Measurements from ENCODE around the gene OAT.
A peak's percentile ranks its signal among the peaks of the same experiment; 100 is the strongest.

Gene OAT

GRCh38 chr10:124402273-124402672 lies 16.4 kb downstream of the OAT start:
- DNase-seq = no peak

- DNase-seq = no peak
Observed at GRCh38 chr10:124401633-124402032, 17.1 kb downstream of the OAT start.

GRCh38 chr10:124394583-124394982 lies 24.1 kb downstream of the OAT start:
- DNase-seq = no peak

GRCh38 chr10:124392626-124393342 lies 25.9 kb downstream of the OAT start:
- DNase-seq = no peak

GRCh38 chr10:124390471-124391187 lies 28.1 kb downstream of the OAT start:
- no peak for DNase-seq

- no peak for DNase-seq
Observed at GRCh38 chr10:124389613-124390361, 28.9 kb downstream of the OAT start.

GRCh38 chr10:124388823-124389612 lies 29.7 kb downstream of the OAT start:
- peak; percentile 92 to 100 (median 99) for DNase-seq

GRCh38 chr10:124388476-124388822 lies 30.3 kb downstream of the OAT start:
- DNase-seq = no peak

GRCh38 chr10:124387078-124387874 lies 31.4 kb downstream of the OAT start:
- no peak for DNase-seq

- no peak for DNase-seq
Observed at GRCh38 chr10:124386186-124387077, 32.3 kb downstream of the OAT start.

- DNase-seq = no peak
Observed at GRCh38 chr10:124385627-124386185, 33.0 kb downstream of the OAT start.

GRCh38 chr10:124384591-124385190 lies 34.0 kb downstream of the OAT start:
- DNase-seq = no peak

GRCh38 chr10:124384172-124384571 lies 34.6 kb downstream of the OAT start:
- DNase-seq = no peak

- no peak for DNase-seq
Observed at GRCh38 chr10:124383496-124383895, 35.2 kb downstream of the OAT start.

GRCh38 chr10:124381011-124381611 lies 37.6 kb downstream of the OAT start:
- no peak for DNase-seq

GRCh38 chr10:124380256-124380995 lies 38.3 kb downstream of the OAT start:
- no peak for DNase-seq

- no peak for DNase-seq
Observed at GRCh38 chr10:124379609-124380193, 39.0 kb downstream of the OAT start.

- no peak for DNase-seq
Observed at GRCh38 chr10:124378881-124379471, 39.7 kb downstream of the OAT start.
